NOMO-1 (cell line): Measurements from ENCODE around the gene C2orf49.

Source experiments
- DNase-seq, 2 experiments: peaks; one replicate each; lab custom pipeline; 2025; ENCODE audit not compliant: unreplicated experiment in 2 of 2; lab: John Stamatoyannopoulos, UW

The C2orf49 gene

GRCh38 chr2:105398336-105399206, 61.2 kb downstream of the C2orf49 start, which contains the start of gene FHL2:
Gene FHL2, minus strand, starts transcription at chr2:105399051. Its CDS starts 12,535 bp downstream, at chr2:105386516.
- DNase-seq = peak; percentile 31 to 40
